Ovary (tissue), 3 donors: ENCODE measurements around the gene DAAM2.

ENCODE experiments used
- EP300 ChIP-seq: sonication (generic); formaldehyde crosslinking; IDR thresholded peaks from one replicate; pipeline ENCODE4 v1.6.1; 2017; ENCODE audit warnings: antibody characterized with exemption
- POLR2A ChIP-seq: fragments of 450-650 bp; IDR thresholded peaks from one replicate; pipeline ENCODE4 v1.6.1; 2017; ENCODE audit warnings: antibody characterized with exemption, mild to moderate bottlenecking, moderate library complexity
- TF ChIP-seq, protein P1 (sequence below), 3 donors: fragments of 450-650 bp in 2 of 3; fragments of 200-600 bp in 1 of 3; IDR thresholded peaks; one replicate each; pipeline versions ENCODE4 v1.5.1 to v1.8.0; 2016 to 2022; ENCODE audit warnings: antibody characterized with exemption in 3 of 3, mild to moderate bottlenecking in 1 of 3
- donor health status: DM: no; HTN: no; CAD: no.

DNA sequence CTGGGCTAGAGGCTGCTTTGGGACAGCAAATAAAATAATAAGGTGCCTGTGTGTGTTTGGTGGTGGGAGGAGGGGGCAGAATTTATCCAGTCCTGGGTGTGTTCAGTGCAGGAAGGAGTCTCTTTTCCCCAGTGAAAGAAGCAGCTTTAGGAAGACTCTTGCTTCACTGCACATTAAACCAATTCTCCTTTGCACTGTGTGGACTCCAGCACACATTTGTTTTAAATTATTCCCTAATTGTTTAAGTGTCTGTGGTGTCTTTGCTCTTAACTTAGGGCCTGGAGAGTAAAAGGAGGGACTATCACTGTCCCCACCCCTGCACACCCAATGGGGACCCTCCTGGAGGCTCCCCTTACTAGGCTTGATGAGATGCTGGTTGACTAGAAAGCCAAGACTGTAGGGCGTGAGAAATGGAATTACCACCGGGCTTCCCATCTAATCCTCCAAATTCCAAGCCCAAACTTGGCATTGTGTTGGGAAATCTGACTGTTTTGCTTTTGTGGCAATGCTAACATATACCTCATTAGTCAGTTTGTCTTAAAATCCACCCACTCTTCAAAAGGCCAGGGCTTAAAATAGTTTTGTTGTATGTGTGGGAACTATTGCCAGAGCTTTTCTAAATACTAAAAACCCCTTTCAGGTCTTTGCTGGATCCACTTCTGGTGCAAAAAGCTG is 13.5 kb upstream of the DAAM2 start:
- TF ChIP-seq EP300 (no peak), POLR2A (no peak)
- TF ChIP-seq, protein P1, sequence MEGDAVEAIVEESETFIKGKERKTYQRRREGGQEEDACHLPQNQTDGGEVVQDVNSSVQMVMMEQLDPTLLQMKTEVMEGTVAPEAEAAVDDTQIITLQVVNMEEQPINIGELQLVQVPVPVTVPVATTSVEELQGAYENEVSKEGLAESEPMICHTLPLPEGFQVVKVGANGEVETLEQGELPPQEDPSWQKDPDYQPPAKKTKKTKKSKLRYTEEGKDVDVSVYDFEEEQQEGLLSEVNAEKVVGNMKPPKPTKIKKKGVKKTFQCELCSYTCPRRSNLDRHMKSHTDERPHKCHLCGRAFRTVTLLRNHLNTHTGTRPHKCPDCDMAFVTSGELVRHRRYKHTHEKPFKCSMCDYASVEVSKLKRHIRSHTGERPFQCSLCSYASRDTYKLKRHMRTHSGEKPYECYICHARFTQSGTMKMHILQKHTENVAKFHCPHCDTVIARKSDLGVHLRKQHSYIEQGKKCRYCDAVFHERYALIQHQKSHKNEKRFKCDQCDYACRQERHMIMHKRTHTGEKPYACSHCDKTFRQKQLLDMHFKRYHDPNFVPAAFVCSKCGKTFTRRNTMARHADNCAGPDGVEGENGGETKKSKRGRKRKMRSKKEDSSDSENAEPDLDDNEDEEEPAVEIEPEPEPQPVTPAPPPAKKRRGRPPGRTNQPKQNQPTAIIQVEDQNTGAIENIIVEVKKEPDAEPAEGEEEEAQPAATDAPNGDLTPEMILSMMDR (IDR thresholded peaks at IDR 0.05) = no peak
